Measurements from ENCODE around the gene PDC. TPM values are rescaled to one million over a fixed set of nuclear protein-coding genes. Genes with fewer than 3 reads are reported as not detected.

The PDC gene
- total RNA-seq, 1 experiment from 2014 or later, result not detected

- ChIA-PET POLR2A (ENCODE audit: unreplicated experiment) (no interaction called here), CTCF (no interaction called here)
- Histone ChIP-seq H2AFZ (no peak overlapping the region), H3K4me2 (no peak overlapping the region), H3K36me3 (ENCODE audit: low read depth) (no peaks in the 10 kb centered on the region), H3K9me2 (ENCODE audit: insufficient read depth) (no peaks in the 10 kb centered on the region), H3F3A (ENCODE audit: insufficient read depth, low read depth) (no peaks in the 10 kb centered on the region), H4K20me1 (ENCODE audit: insufficient read depth) (no peaks in the 10 kb centered on the region), H3K9me3 (ENCODE audit: insufficient read depth, low read depth) (no peaks in the 10 kb centered on the region), H3K4me1 (replicated peaks; ENCODE audit: insufficient read depth) (no peaks in the 10 kb centered on the region), H3K79me2 (ENCODE audit: low read depth) (no peaks in the 10 kb centered on the region), H3K27ac (no peak overlapping the region), H3K27me3 (ENCODE audit: insufficient read depth, low read depth) (no peaks in the 10 kb centered on the region), H3K4me3 (no peak overlapping the region)
- no TSS peak for BruUV-seq (replicated peaks)
- no peak for DNase-seq
- intact Hi-C loops (cut with micrococcal nuclease; ENCODE audit: unreplicated experiment), result no loop called here
- TF ChIP-seq EZH2 (IDR thresholded peaks at IDR 0.05; ENCODE audit: low read depth), result no peak
- TF ChIP-seq, protein P1, sequence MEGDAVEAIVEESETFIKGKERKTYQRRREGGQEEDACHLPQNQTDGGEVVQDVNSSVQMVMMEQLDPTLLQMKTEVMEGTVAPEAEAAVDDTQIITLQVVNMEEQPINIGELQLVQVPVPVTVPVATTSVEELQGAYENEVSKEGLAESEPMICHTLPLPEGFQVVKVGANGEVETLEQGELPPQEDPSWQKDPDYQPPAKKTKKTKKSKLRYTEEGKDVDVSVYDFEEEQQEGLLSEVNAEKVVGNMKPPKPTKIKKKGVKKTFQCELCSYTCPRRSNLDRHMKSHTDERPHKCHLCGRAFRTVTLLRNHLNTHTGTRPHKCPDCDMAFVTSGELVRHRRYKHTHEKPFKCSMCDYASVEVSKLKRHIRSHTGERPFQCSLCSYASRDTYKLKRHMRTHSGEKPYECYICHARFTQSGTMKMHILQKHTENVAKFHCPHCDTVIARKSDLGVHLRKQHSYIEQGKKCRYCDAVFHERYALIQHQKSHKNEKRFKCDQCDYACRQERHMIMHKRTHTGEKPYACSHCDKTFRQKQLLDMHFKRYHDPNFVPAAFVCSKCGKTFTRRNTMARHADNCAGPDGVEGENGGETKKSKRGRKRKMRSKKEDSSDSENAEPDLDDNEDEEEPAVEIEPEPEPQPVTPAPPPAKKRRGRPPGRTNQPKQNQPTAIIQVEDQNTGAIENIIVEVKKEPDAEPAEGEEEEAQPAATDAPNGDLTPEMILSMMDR (conservative IDR thresholded peaks at IDR 0.05), result no peak
These were observed 5.9 kb downstream of the PDC start for GRCh38 chr1:186454981-186455380.

- H3K9me3 ChIP-seq (ENCODE audit: insufficient read depth, low read depth), result no peaks in the 10 kb centered on the region
- H3K27ac ChIP-seq, result no peak overlapping the region
- ChIA-PET CTCF (no interaction called here), POLR2A (ENCODE audit: unreplicated experiment) (no interaction called here)
- no peaks in the 10 kb centered on the region for H3K9me2 ChIP-seq (ENCODE audit: insufficient read depth)
- H3K4me2 ChIP-seq, result no peak overlapping the region
- intact Hi-C loops (cut with micrococcal nuclease; ENCODE audit: unreplicated experiment), result no loop called here
- no peaks in the 10 kb centered on the region for H3K79me2 ChIP-seq (ENCODE audit: low read depth)
- BruUV-seq (replicated peaks), result no TSS peak
- no peaks in the 10 kb centered on the region; the same call in 1 of the 2 replicates for H3K4me1 ChIP-seq (replicated peaks; ENCODE audit: insufficient read depth)
- no peak for DNase-seq
- no peaks in the 10 kb centered on the region for H3K27me3 ChIP-seq (ENCODE audit: insufficient read depth, low read depth)
- no peaks in the 10 kb centered on the region for H4K20me1 ChIP-seq (ENCODE audit: insufficient read depth)
- H3K4me3 ChIP-seq, result no peak overlapping the region
- TF ChIP-seq EZH2 (IDR thresholded peaks at IDR 0.05; ENCODE audit: low read depth), result no peak
- TF ChIP-seq, protein P1 (conservative IDR thresholded peaks at IDR 0.05), result no peak
- H3F3A ChIP-seq (ENCODE audit: insufficient read depth, low read depth), result no peaks in the 10 kb centered on the region
- H3K36me3 ChIP-seq (ENCODE audit: low read depth), result no peaks in the 10 kb centered on the region
- H2AFZ ChIP-seq, result no peak overlapping the region
These were observed 14.8 kb downstream of the PDC start for GRCh38 chr1:186446152-186446551.

DNA sequence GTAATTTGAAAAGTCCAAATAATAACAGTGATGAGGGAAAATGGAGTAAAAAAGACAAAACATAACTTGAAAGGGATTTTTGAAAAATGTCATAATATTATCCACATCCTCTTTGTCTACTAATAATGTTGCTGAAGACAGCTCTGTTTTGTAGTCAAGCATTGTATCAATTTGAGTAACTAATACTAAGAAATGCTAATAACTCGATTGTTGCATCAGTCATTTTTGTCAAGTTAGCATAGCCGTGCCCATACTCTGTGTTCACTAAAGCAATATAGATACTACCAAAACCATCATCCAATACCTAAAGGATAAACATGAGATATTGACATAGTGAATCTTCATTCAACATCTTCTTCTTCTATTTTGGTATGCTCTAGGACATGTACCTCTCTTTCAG is 17.3 kb downstream of the PDC start:
- ChIA-PET CTCF (no interaction called here), POLR2A (ENCODE audit: unreplicated experiment) (no interaction called here)
- H3K27me3 ChIP-seq (ENCODE audit: insufficient read depth, low read depth), result no peaks in the 10 kb centered on the region
- H3F3A ChIP-seq (ENCODE audit: insufficient read depth, low read depth), result no peaks in the 10 kb centered on the region
- peaks cover 10% of the 10 kb centered on the region for H3K4me1 ChIP-seq (replicated peaks; ENCODE audit: insufficient read depth)
- H3K79me2 ChIP-seq (ENCODE audit: low read depth), result no peaks in the 10 kb centered on the region
- DNase-seq, result no peak
- TF ChIP-seq, protein P1 (conservative IDR thresholded peaks at IDR 0.05), result no peak
- TF ChIP-seq EZH2 (IDR thresholded peaks at IDR 0.05; ENCODE audit: low read depth), result no peak
- H3K9me3 ChIP-seq (ENCODE audit: insufficient read depth, low read depth), result no peaks in the 10 kb centered on the region
- no peaks in the 10 kb centered on the region for H3K36me3 ChIP-seq (ENCODE audit: low read depth)
- no peaks in the 10 kb centered on the region for H4K20me1 ChIP-seq (ENCODE audit: insufficient read depth)
- no peak overlapping the region for H3K4me3 ChIP-seq
- H2AFZ ChIP-seq, result no peak overlapping the region
- no TSS peak for BruUV-seq (replicated peaks)
- no peak overlapping the region for H3K27ac ChIP-seq
- H3K9me2 ChIP-seq (ENCODE audit: insufficient read depth), result no peaks in the 10 kb centered on the region
- no peak overlapping the region for H3K4me2 ChIP-seq
- intact Hi-C loops (cut with micrococcal nuclease; ENCODE audit: unreplicated experiment), result no loop called here
